Measurements from ENCODE around the gene AEN.
A peak's percentile ranks its signal among the peaks of the same experiment; 100 is the strongest.

DNA sequence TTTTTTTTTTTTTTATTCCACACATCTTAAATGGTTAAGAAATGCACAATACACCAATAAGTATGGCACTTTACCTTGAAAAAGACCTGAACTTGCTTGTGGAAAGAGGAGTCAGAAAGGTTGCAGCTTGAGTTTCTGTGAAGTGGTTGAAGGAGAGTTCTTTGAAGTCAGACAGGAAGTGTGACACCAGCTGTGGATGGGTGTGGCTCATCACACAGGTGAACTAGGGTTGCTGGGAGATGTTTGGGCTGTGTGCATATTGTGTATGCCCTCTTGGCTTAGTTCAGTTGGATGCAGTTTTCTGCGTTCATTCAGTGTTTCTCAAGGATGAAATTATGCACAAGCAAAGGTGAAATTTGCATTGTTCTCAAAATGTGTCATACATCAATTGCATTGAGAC lies 6.3 kb downstream of the AEN start:
- TF ChIP-seq, protein P1, sequence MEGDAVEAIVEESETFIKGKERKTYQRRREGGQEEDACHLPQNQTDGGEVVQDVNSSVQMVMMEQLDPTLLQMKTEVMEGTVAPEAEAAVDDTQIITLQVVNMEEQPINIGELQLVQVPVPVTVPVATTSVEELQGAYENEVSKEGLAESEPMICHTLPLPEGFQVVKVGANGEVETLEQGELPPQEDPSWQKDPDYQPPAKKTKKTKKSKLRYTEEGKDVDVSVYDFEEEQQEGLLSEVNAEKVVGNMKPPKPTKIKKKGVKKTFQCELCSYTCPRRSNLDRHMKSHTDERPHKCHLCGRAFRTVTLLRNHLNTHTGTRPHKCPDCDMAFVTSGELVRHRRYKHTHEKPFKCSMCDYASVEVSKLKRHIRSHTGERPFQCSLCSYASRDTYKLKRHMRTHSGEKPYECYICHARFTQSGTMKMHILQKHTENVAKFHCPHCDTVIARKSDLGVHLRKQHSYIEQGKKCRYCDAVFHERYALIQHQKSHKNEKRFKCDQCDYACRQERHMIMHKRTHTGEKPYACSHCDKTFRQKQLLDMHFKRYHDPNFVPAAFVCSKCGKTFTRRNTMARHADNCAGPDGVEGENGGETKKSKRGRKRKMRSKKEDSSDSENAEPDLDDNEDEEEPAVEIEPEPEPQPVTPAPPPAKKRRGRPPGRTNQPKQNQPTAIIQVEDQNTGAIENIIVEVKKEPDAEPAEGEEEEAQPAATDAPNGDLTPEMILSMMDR (IDR thresholded peaks at IDR 0.05): no peak
- peak in 1 of 3 donors; percentile 11 for TF ChIP-seq POLR2AphosphoS5 (IDR thresholded peaks at IDR 0.05)
- no peak for TF ChIP-seq EP300 (IDR thresholded peaks at IDR 0.05)
- TF ChIP-seq POLR2A (IDR thresholded peaks at IDR 0.05): no peak
